H1 (cell line): ENCODE data around the gene SNX13. TPM values are rescaled to one million over a fixed set of nuclear protein-coding genes. Genes with fewer than 3 reads are reported as not detected.

ENCODE experiments used
- CTCF ChIA-PET: fragments of 300-600 bp; sonication (Branson Sonifier 250); formaldehyde crosslinking; loops from one replicate; lab custom pipeline; 2021; ENCODE audit not compliant: partially characterized antibody; lab: Charles Lee
- POLR2A ChIA-PET: fragments of 300-600 bp; sonication (Branson Sonifier 250); formaldehyde crosslinking; loops from one replicate; lab custom pipeline; 2021; ENCODE audit warnings: inconsistent platforms; ENCODE audit not compliant: partially characterized antibody; lab: Charles Lee
- DNase-seq, 2 experiments: peaks; one replicate each; pipeline versions ENCODE4 v3.0.0 to v3.0.0-alpha.2; 2010 to 2022; ENCODE audit warnings: low spot score in 2 of 2, low read depth in 1 of 2, mixed read lengths in 1 of 2
- FAIRE-seq: peaks from 2 replicates; lab custom pipeline; 2011; peaks lifted over from hg19 to GRCh38; lab: Jason Lieb, UNC
- H2AFZ ChIP-seq: 2 replicates; pipeline ENCODE4 v1.8.1; 2012; ENCODE audit warnings: low read length, inconsistent platforms
- H2AK5ac ChIP-seq: 2 replicates; pipeline ENCODE4 v1.6.1; 2013; ENCODE audit warnings: low read depth, low read length
- H2BK120ac ChIP-seq: replicated peaks from 2 replicates; pipeline ENCODE3; 2013; ENCODE audit warnings: low read depth, low read length, inconsistent platforms
- H2BK12ac ChIP-seq: 2 replicates; pipeline ENCODE4 v1.6.1; 2013; ENCODE audit warnings: low read depth, low read length
- H2BK15ac ChIP-seq: 2 replicates; pipeline ENCODE4 v1.6.1; 2013; ENCODE audit warnings: low read length
- H2BK20ac ChIP-seq: 2 replicates; pipeline ENCODE4 v1.6.1; 2013; ENCODE audit warnings: low read length
- H2BK5ac ChIP-seq: 2 replicates; pipeline ENCODE4 v1.6.1; 2013; ENCODE audit warnings: low read depth, low read length
- H3K14ac ChIP-seq: 2 replicates; pipeline ENCODE4 v1.6.1; 2013; ENCODE audit warnings: inconsistent platforms; ENCODE audit not compliant: insufficient read length
- H3K18ac ChIP-seq: 2 replicates; pipeline ENCODE4 v1.6.1; 2013; ENCODE audit warnings: low read length; ENCODE audit errors: extremely low read depth
- H3K23ac ChIP-seq: 2 replicates; pipeline ENCODE4 v1.6.1; 2013; ENCODE audit warnings: inconsistent platforms; ENCODE audit not compliant: insufficient read length
- H3K23me2 ChIP-seq: 2 replicates; pipeline ENCODE4 v1.6.1; 2013; ENCODE audit warnings: low read depth, low read length
- H3K27ac ChIP-seq: 2 replicates; pipeline ENCODE4 v1.6.1; 2011; ENCODE audit warnings: low read depth, low read length, inconsistent platforms
- H3K27me3 ChIP-seq, 4 experiments: replicated peaks in 1 of 4; 1 replicate in 1 of 4; 2 replicates in 3 of 4; pipeline versions ENCODE4 v1.6.1 to v1.8.1; 2011 to 2013; ENCODE audit warnings: low read length in 3 of 4, mild to moderate bottlenecking in 3 of 4, inconsistent platforms in 2 of 4, mixed read lengths in 2 of 4, moderate library complexity in 1 of 4; ENCODE audit not compliant: control insufficient read depth in 3 of 4, insufficient read depth in 3 of 4; ENCODE audit errors: extremely low read depth in 1 of 4
- H3K36me3 ChIP-seq, 4 experiments: 2 replicates each; pipeline versions ENCODE4 v1.6.1 to v1.8.1; 2011 to 2013; ENCODE audit warnings: mild to moderate bottlenecking in 4 of 4, low read length in 3 of 4, moderate library complexity in 2 of 4, control low read depth in 1 of 4, inconsistent platforms in 1 of 4; ENCODE audit not compliant: insufficient read depth in 4 of 4, control insufficient read depth in 2 of 4
- H3K4ac ChIP-seq: replicated peaks from 2 replicates; pipeline ENCODE3; 2013; ENCODE audit warnings: low read length, low read depth, mixed read lengths, inconsistent platforms; ENCODE audit not compliant: insufficient read length
- H3K4me1 ChIP-seq, 4 experiments: replicated peaks in 1 of 4; 1 replicate in 1 of 4; 2 replicates in 3 of 4; pipeline versions ENCODE4 v1.6.1 to v1.8.1; 2011 to 2013; ENCODE audit warnings: low read length in 3 of 4, inconsistent platforms in 2 of 4, mixed read lengths in 1 of 4; ENCODE audit not compliant: insufficient read depth in 4 of 4, control insufficient read depth in 3 of 4
- H3K4me2 ChIP-seq, 2 experiments: 2 replicates each; pipeline versions ENCODE4 v1.6.1 to v1.8.1; 2011 to 2013; ENCODE audit warnings: low read depth in 2 of 2, low read length in 2 of 2, control low read depth in 1 of 2, inconsistent platforms in 1 of 2, mild to moderate bottlenecking in 1 of 2; ENCODE audit not compliant: insufficient read depth in 1 of 2
- H3K4me3 ChIP-seq, 4 experiments: fragments of 200-600, 300-600 bp in 1 of 4; sonication (generic), shearing (Covaris generic), sonication (Bioruptor Twin) in 1 of 4; 2 replicates each; pipeline versions ENCODE4 v1.5.1 to v1.8.1; 2011 to 2016; ENCODE audit warnings: low read length in 4 of 4, low read depth in 3 of 4, control low read depth in 2 of 4, inconsistent platforms in 2 of 4, mild to moderate bottlenecking in 2 of 4, mixed read lengths in 1 of 4, moderate library complexity in 1 of 4; ENCODE audit not compliant: insufficient read depth in 2 of 4; ENCODE audit errors: extremely low read depth in 1 of 4
- H3K56ac ChIP-seq: replicated peaks from 2 replicates; pipeline ENCODE3; 2013; ENCODE audit warnings: low read depth, mild to moderate bottlenecking, mixed read lengths, low read length, inconsistent platforms; ENCODE audit not compliant: insufficient read length
- H3K79me1 ChIP-seq: 2 replicates; pipeline ENCODE4 v1.6.1; 2013; ENCODE audit warnings: low read depth, low read length, control low read depth
- H3K79me2 ChIP-seq, 2 experiments: 2 replicates each; pipeline versions ENCODE4 v1.6.1 to v1.8.1; 2012 to 2013; ENCODE audit warnings: low read length in 2 of 2, mild to moderate bottlenecking in 2 of 2, inconsistent platforms in 1 of 2; ENCODE audit not compliant: insufficient read depth in 2 of 2, control insufficient read depth in 1 of 2
- H3K9ac ChIP-seq, 4 experiments: replicated peaks in 1 of 4; 1 replicate in 1 of 4; 2 replicates in 3 of 4; pipeline versions ENCODE4 v1.6.1 to v1.8.1; 2011 to 2013; ENCODE audit warnings: low read depth in 3 of 4, low read length in 3 of 4, control low read depth in 2 of 4, mild to moderate bottlenecking in 2 of 4, moderate library complexity in 2 of 4, inconsistent platforms in 1 of 4; ENCODE audit errors: extremely low read depth in 1 of 4
- H3K9me3 ChIP-seq, 2 experiments: 2 replicates each; pipeline versions ENCODE4 v1.6.1 to v1.8.1; 2012 to 2013; ENCODE audit warnings: mild to moderate bottlenecking in 2 of 2, moderate library complexity in 2 of 2, control low read depth in 1 of 2, inconsistent platforms in 1 of 2, low read depth in 1 of 2, low read length in 1 of 2, mixed read lengths in 1 of 2; ENCODE audit not compliant: insufficient read depth in 2 of 2
- H4K20me1 ChIP-seq, 2 experiments: replicated peaks in 1 of 2; 2 replicates each; pipeline versions ENCODE3 to v1.8.1; 2011 to 2013; ENCODE audit warnings: inconsistent platforms in 2 of 2, low read length in 2 of 2, mild to moderate bottlenecking in 1 of 2; ENCODE audit not compliant: insufficient read depth in 2 of 2, control insufficient read depth in 1 of 2
- H4K5ac ChIP-seq: 2 replicates; pipeline ENCODE4 v1.6.1; 2013; ENCODE audit warnings: low read length, low read depth, mixed read lengths, inconsistent platforms; ENCODE audit not compliant: insufficient read length
- H4K8ac ChIP-seq: 2 replicates; pipeline ENCODE4 v1.8.0; 2013; ENCODE audit warnings: mild to moderate bottlenecking, moderate library complexity, low read length, inconsistent platforms; ENCODE audit not compliant: insufficient read depth; ENCODE audit errors: extremely low read depth
- H4K91ac ChIP-seq: replicated peaks from 2 replicates; pipeline ENCODE3; 2013; ENCODE audit warnings: low read length, mixed read lengths, inconsistent platforms; ENCODE audit not compliant: insufficient read length
- ASH2L ChIP-seq: fragments of 200-600, 300-600 bp; sonication (generic); IDR thresholded peaks from one replicate; pipeline ENCODE4 v1.7.1; 2017; ENCODE audit warnings: low read length
- ATF3 ChIP-seq: IDR thresholded peaks from 2 replicates; pipeline ENCODE4 v1.6.1; 2011; ENCODE audit warnings: low read depth, mild to moderate bottlenecking, low read length; ENCODE audit not compliant: insufficient read depth
- CHD2 ChIP-seq: IDR thresholded peaks from 2 replicates; pipeline ENCODE4 v1.6.1; 2012; ENCODE audit warnings: low read length, improper control_type of control experiment
- EZH2 ChIP-seq: fragments of 200-600 bp; sonication (generic); IDR thresholded peaks from 2 replicates; pipeline ENCODE4 v1.7.1; 2012; ENCODE audit warnings: low read depth, mild to moderate bottlenecking, moderate library complexity, low read length, inconsistent platforms; ENCODE audit not compliant: severe bottlenecking
- KDM1A ChIP-seq: fragments of 200-600, 300-600 bp; sonication (generic); IDR thresholded peaks from 2 replicates; pipeline ENCODE4 v1.7.1; 2016; ENCODE audit warnings: mild to moderate bottlenecking, low read length, borderline replicate concordance
- KDM4A ChIP-seq: IDR thresholded peaks from one replicate; pipeline ENCODE4 v1.7.1; 2012; ENCODE audit warnings: low read depth, mild to moderate bottlenecking, moderate library complexity, low read length, inconsistent platforms; ENCODE audit not compliant: severe bottlenecking
- MAFK ChIP-seq: IDR thresholded peaks from 2 replicates; pipeline ENCODE4 v1.6.1; 2012; ENCODE audit warnings: low read depth, mild to moderate bottlenecking, improper control_type of control experiment, low read length
- RBBP5 ChIP-seq: IDR thresholded peaks from 2 replicates; pipeline ENCODE4 v1.7.1; 2012; ENCODE audit warnings: low read depth, mild to moderate bottlenecking, inconsistent platforms, low read length, moderate library complexity, borderline replicate concordance
- RFX5 ChIP-seq: IDR thresholded peaks from 2 replicates; pipeline ENCODE4 v1.6.1; 2011; ENCODE audit warnings: low read depth, low read length, improper control_type of control experiment, borderline replicate concordance
- RNF2 ChIP-seq: fragments of 200-900, 300-1000 bp; sonication (generic); IDR thresholded peaks from 2 replicates; pipeline ENCODE4 v1.7.1; 2016; ENCODE audit warnings: borderline replicate concordance, low read depth, mild to moderate bottlenecking, antibody characterized with exemption, low read length; ENCODE audit not compliant: poor library complexity, severe bottlenecking; ENCODE audit errors: missing control alignments
- TAF7 ChIP-seq: optimal IDR thresholded peaks from 2 replicates; pipeline ENCODE3; 2011; ENCODE audit warnings: low read depth, mild to moderate bottlenecking, inconsistent platforms, low read length, moderate library complexity, borderline replicate concordance
- TBP ChIP-seq: IDR thresholded peaks from 2 replicates; pipeline ENCODE4 v1.6.1; 2011; ENCODE audit warnings: low read depth, low read length, improper control_type of control experiment
- WGBS, 2 experiments: shearing (Covaris generic) in 1 of 2; methylation state at CpG; one replicate each; pipeline versions ENCODE4 v1.1.6 to v1.1.7; 2013 to 2015; ENCODE audit warnings: low lambda C conversion rate in 2 of 2, mixed read lengths in 2 of 2, inconsistent platforms in 1 of 2, low coverage in 1 of 2, missing lambda C conversion rate in 1 of 2; ENCODE audit not compliant: insufficient replicate concordance in 2 of 2, insufficient coverage in 1 of 2, insufficient read length in 1 of 2; ENCODE audit errors: extremely low coverage in 1 of 2, missing lambda C conversion rate in 1 of 2; 5-methylcytosine and 5-hydroxymethylcytosine counted together
- polyA plus RNA-seq, 7 experiments: library from polyadenylated mRNA; depleted of rRNA in 3 of 7; stranded (reverse) in 5 of 7; unstranded in 2 of 7; fragments of >200 nt in 5 of 7; fragments of 200-250 nt in 2 of 7; gene quantifications; 1 replicate in 5 of 7; 2 replicates in 1 of 7; 4 replicates in 1 of 7; pipeline versions ENCODE4 v1.2.1 to v1.2.3, GENCODE V29; 2011 to 2013; ENCODE audit warnings: missing spikeins in 2 of 7, mixed read lengths in 2 of 7
- total RNA-seq: library from RNA; stranded (reverse); fragmentation: NEBNext Ultra II Directional; extraction: Animal tissue kit (Norgen Biotek cat#: 25700); gene quantifications from 2 replicates; pipeline ENCODE4 v1.2.1, GENCODE V29; 2021

The SNX13 gene
- total and polyA plus RNA-seq, 2 of the 8 experiments (the other 6 are each of a cell fraction or from before 2014, with no cell fraction given): 5.5 to 27.4 TPM

DNA sequence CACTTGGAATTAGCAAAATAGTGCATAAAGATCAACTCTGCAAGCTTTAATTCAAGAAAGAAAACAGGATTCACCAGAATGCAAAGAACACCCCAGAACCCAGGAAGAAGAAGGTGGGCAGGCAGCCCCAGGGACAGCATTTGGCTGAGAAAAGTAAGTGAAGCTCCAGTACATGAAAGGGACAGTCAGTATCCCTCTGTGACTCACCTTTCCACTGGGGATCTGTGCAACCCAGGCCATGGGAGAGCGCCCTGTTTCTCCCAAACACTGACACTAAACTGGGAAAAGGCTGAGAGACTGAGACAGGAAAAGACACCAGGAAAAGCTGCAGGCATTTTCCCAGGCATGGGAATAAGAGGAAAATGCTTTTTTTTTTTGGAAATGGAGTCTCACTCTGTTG, 28.2 kb downstream of the SNX13 start:
- no peak overlapping the region; the same call in 1 of the 2 replicates for H3K27ac ChIP-seq
- H3K9ac ChIP-seq: no peak overlapping the region
- no peaks in the 10 kb centered on the region for H3K79me1 ChIP-seq
- no peaks in the 10 kb centered on the region; a peak in 1 of 4 replicates for H3K9me3 ChIP-seq
- no peak overlapping the region for H3K56ac ChIP-seq
- WGBS, 2 experiments: 31% methylated on average over 1 of the region's 1 CpG; no CpG with 5 or more reads in 1 of the 2 experiments
- no peak overlapping the region for H3K18ac ChIP-seq
- no peaks in the 10 kb centered on the region for H3K27me3 ChIP-seq
- no peak overlapping the region for H3K4ac ChIP-seq
- no peak overlapping the region for H2AFZ ChIP-seq
- H3K14ac ChIP-seq: no peak overlapping the region
- H4K20me1 ChIP-seq: no peaks in the 10 kb centered on the region
- H4K8ac ChIP-seq: no peak overlapping the region
- peaks cover 2 to 10% (median 6%) of the 10 kb centered on the region in 4 experiments; a peak in 2 of 7 replicates for H3K4me1 ChIP-seq
- no peak overlapping the region for H2BK12ac ChIP-seq
- no peak overlapping the region for H2BK15ac ChIP-seq
- POLR2A ChIA-PET: no interaction called here
- no peaks in the 10 kb centered on the region for H3K36me3 ChIP-seq
- H2AK5ac ChIP-seq: no peak overlapping the region
- no peak for FAIRE-seq
- no peak overlapping the region for H4K91ac ChIP-seq
- no peaks in the 10 kb centered on the region for H3K23me2 ChIP-seq
- no peak overlapping the region for H3K23ac ChIP-seq
- no peak overlapping the region for H2BK5ac ChIP-seq
- no peak overlapping the region for H3K4me3 ChIP-seq
- TF ChIP-seq TBP (no peak), TAF7 (no peak), EZH2 (no peak), KDM1A (no peak), CHD2 (no peak), RBBP5 (no peak), MAFK (no peak), KDM4A (no peak), RNF2 (no peak), RFX5 (no peak), ATF3 (no peak), ASH2L (no peak)
- TF ChIP-seq, all 59 proteins: peak for 0
- Histone ChIP-seq H2BK20ac (no peak overlapping the region), H2BK120ac (no peak overlapping the region), H3K4me2 (no peak overlapping the region), H3K79me2 (peaks cover 0 to 98% of the 10 kb centered on the region in 2 experiments; a peak in 3 of 4 replicates), H4K5ac (no peak overlapping the region)
- CTCF ChIA-PET: interaction anchor here (1.1 to 1.3 kb wide), 2 partner anchors 10 to 139 kb away, joined by 3 read pairs; no protein-coding TSS in a partner anchor
- DNase-seq: no peak
